Mesothelial cell of epicardium (in vitro differentiated cells): ENCODE data around the gene PRKD2. TPM values are rescaled to one million over a fixed set of nuclear protein-coding genes. Genes with fewer than 3 reads are reported as not detected.
A peak's percentile ranks its signal among the peaks of the same experiment; 100 is the strongest.
"Not testable (repeated sequence)": the region's sequence is repeated elsewhere in the genome, so short reads cannot be mapped to it uniquely, and the experiment has no call there.

Experiments
- DNase-seq, 2 experiments: peaks; one replicate each; pipeline ENCODE4 v3.0.0; 2021; ENCODE audit warnings: low spot score in 2 of 2; ENCODE audit not compliant: unreplicated experiment in 2 of 2
- H3K27ac Mint-ChIP-seq: 2 replicates; pipeline ENCODE4 v1.8.0; 2021; ENCODE audit warnings: mixed read lengths
- H3K27me3 Mint-ChIP-seq: 2 replicates; pipeline ENCODE4 v1.8.0; 2021; ENCODE audit warnings: low read depth, mixed read lengths
- H3K36me3 Mint-ChIP-seq: 2 replicates; pipeline ENCODE4 v1.8.0; 2021; ENCODE audit warnings: mixed read lengths
- H3K4me1 Mint-ChIP-seq: 2 replicates; pipeline ENCODE4 v1.8.0; 2021; ENCODE audit warnings: mixed read lengths
- H3K4me3 Mint-ChIP-seq: 2 replicates; pipeline ENCODE4 v1.8.0; 2021; ENCODE audit warnings: mild to moderate bottlenecking, moderate library complexity, mixed read lengths
- H3K9me3 Mint-ChIP-seq: 2 replicates; pipeline ENCODE4 v1.8.0; 2021; ENCODE audit warnings: mixed read lengths
- CTCF ChIP-seq: fragments of 200-600 bp; sonication (generic); IDR thresholded peaks from one replicate; pipeline ENCODE4 v1.5.0; 2021; ENCODE audit warnings: antibody characterized with exemption; ENCODE audit not compliant: unreplicated experiment
- total RNA-seq: library from RNA; stranded (reverse); gene quantifications from 3 replicates; pipeline ENCODE4 v1.2.1, GENCODE V29; 2021

Gene PRKD2
- total RNA-seq, 1 donor from 2014 or later: 74.7 TPM

GRCh38 chr19:46715975-46716671 is 791 bp downstream of the PRKD2 start:
- DNase-seq: peak in 1 of 2 experiments; percentile 55
- H3K9me3 Mint-ChIP-seq: no peaks in the 10 kb centered on the region
- H3K4me3 Mint-ChIP-seq: peak overlapping the region; percentile 92
- peak overlapping the region; percentile 97 for H3K27ac Mint-ChIP-seq
- H3K27me3 Mint-ChIP-seq: no peaks in the 10 kb centered on the region
- H3K36me3 Mint-ChIP-seq: peaks cover 6% of the 10 kb centered on the region
- H3K4me1 Mint-ChIP-seq: peaks cover 17% of the 10 kb centered on the region
- TF ChIP-seq CTCF: peak; percentile 23

- Mint-ChIP-seq H3K4me3 (peak overlapping the region; percentile 92), H3K27ac (peak overlapping the region; percentile 97), H3K36me3 (peaks cover 6% of the 10 kb centered on the region), H3K4me1 (peaks cover 17% of the 10 kb centered on the region), H3K9me3 (no peaks in the 10 kb centered on the region), H3K27me3 (no peaks in the 10 kb centered on the region)
- no peak for DNase-seq
- TF ChIP-seq CTCF: no peak
These were observed 1.3 kb downstream of the PRKD2 start for GRCh38 chr19:46715620-46715974.

GRCh38 chr19:46714444-46715106 is 2.3 kb downstream of the PRKD2 start:
- Mint-ChIP-seq H3K4me3 (peak overlapping the region; percentile 92), H3K27me3 (no peaks in the 10 kb centered on the region), H3K9me3 (no peaks in the 10 kb centered on the region), H3K4me1 (peaks cover 17% of the 10 kb centered on the region), H3K27ac (peak overlapping the region; percentile 97), H3K36me3 (peaks cover 8% of the 10 kb centered on the region)
- DNase-seq: peak in 1 of 2 experiments; percentile 54
- TF ChIP-seq CTCF: no peak

- no peak for TF ChIP-seq CTCF
- Mint-ChIP-seq H3K36me3 (peaks cover 7% of the 10 kb centered on the region), H3K27me3 (no peaks in the 10 kb centered on the region), H3K9me3 (no peaks in the 10 kb centered on the region), H3K27ac (peak overlapping the region; percentile 89), H3K4me3 (peak overlapping the region; percentile 92), H3K4me1 (peaks cover 17% of the 10 kb centered on the region)
- peak; percentile 62 to 76 for DNase-seq
These were observed 3.0 kb downstream of the PRKD2 start for GRCh38 chr19:46713781-46714443.

- not testable (repeated sequence) for DNase-seq, H3K9me3 Mint-ChIP-seq, H3K27me3 Mint-ChIP-seq, H3K36me3 Mint-ChIP-seq
- H3K4me1 Mint-ChIP-seq: peaks cover 17% of the 10 kb centered on the region
- peak overlapping the region; percentile 92 for H3K4me3 Mint-ChIP-seq
- H3K27ac Mint-ChIP-seq: peak overlapping the region; percentile 64
These were observed 4.1 kb downstream of the PRKD2 start for GRCh38 chr19:46712768-46713338.
